GM19468 (cell line): Measurements from ENCODE around the gene PHC2.

Experiments
- ATAC-seq: cut with Tn5 transposase; IDR thresholded peaks from one replicate; pipeline ENCODE4 v1.9.1; 2021; ENCODE audit warnings: mild to moderate bottlenecking, moderate library complexity, moderate number of reproducible peaks; ENCODE audit not compliant: unreplicated experiment; ENCODE audit errors: extremely low read depth

PHC2 gene

DNA sequence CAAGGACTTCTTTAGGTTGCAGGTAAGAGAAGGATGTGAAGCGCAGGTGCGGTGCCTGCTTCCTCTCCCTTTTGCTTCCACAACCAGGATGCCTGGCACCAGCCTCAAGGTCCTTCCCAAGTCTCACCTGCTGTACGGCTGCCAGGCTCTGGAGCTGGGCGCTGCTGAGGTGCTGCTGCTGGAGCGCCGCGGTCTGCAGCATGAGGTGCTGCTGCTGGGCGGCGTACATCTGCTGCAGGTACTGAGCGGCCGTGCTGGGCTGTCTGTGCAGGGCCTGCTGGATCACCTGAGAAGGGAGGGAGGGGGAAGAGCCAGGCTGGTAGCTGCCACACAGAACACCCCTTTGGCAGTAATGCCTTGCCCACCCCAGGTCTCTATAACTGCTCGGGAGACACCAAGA lies 58.7 kb downstream of the PHC2 start:
- ATAC-seq: no peak

DNA sequence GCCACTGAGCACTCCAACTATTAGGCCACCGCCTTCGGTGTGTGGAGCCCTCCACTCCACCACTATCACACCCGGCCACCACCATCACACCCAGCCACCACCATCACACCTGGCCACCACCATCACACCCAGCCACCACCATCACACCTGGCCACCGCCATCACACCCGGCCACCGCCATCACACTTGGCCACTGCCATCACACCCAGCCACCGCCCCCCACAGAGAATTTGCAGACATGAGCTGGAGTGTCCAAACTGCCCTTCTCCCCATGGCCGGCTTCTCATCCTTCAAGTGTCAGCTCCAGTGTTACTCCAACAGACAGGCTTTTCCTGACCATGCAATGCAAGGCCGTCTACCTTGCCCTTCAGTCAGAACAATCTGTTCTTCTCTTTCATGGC lies 59.6 kb downstream of the PHC2 start:
- ATAC-seq: no peak

DNA sequence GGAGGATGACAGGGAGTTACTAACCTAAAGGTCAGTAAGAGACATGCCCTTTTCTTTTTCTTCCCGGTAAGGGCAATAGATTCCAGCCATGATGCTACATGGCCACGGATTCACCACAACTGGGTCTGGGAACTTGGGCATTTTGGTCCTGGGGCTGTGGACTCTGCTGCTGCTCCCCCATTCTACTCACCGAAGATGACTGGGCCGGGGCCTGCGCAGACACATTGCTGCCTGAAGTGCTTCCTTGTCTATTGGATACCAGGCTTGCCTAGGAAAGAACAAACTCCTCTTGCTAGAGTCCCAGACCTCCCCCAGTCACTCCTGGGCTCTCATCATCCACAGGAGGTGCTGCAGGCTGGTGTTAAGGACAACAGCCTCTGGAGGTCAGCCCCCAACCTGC lies 60.1 kb downstream of the PHC2 start:
- ATAC-seq: no peak

DNA sequence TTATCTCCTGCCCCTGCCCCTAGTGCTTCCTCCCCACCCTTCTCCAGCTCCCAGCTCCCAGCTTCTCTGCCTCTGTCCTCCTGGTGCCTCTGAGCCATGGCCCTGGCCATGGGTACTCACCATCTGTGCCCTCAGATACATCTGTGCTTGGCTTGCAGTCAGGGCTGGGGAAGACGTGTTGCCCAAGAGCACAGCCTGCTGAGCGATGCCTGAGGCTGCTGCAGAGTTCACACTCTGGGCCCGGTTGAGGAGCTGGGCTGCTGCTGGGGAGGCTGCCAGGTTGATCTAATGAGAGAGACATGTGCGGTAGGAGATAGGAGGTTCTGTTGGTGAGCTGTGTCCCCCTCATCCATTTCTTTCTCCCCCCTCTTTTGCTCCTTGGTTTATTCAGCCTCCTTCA lies 60.6 kb downstream of the PHC2 start:
- ATAC-seq: no peak

DNA sequence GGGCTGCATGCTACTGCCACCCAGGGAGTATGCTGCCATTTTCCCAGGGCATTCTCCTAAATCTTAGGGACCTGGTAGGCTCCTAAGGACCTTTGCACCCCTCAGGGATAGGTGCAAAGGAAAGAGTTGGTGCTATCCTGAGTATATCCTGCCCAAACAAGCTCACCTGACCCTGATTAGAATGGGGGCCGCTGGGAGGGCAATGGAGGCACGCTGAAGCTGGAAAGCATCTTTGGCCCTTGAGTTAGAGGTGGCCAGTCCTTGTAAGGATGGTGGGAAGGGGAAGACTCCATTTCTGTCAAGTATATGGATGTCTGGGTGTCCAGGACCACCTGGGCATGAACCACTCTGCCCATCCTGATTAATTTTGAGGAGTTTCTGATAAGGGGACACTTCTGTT lies 61.1 kb downstream of the PHC2 start:
- no peak for ATAC-seq

DNA sequence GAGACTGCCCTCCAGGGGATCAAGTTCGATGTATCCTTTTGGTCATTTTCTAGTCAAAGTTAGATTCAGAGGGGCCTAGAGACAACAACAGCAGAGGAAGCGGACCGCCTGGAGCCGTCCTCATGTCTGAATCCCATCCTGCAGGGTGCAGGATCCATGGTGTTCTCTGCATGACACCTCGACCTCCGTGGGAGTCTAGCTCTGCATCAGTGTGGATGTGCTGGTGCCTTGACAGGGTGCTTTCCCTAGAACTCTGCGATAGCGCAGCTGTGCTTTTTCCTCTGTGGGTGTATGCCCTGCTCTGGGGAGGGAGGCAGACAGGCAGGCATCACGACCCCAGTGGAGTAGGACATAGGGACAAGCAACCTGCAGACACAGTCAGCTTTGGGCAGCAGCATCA lies 61.8 kb downstream of the PHC2 start:
- ATAC-seq: no peak

DNA sequence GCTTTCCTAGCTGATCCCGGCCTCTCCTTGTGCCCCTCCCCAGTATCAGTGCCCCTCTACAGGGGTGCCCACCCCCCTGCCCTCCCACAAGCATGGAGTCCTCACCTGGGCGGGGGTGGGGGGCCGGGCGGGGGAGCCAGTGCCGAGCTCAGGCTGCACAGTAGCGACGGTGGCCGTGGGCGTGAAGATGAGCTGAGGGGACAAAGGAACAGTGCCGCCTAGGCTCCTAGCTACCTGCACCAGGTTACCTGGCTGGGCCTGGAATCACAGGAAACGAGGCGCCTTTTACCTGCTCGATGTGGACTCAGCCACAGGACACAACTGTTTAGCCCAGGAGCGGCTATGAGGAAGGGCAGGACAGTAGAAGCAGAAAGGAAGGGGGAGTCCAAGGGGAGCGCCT lies 62.5 kb downstream of the PHC2 start:
- ATAC-seq: no peak

DNA sequence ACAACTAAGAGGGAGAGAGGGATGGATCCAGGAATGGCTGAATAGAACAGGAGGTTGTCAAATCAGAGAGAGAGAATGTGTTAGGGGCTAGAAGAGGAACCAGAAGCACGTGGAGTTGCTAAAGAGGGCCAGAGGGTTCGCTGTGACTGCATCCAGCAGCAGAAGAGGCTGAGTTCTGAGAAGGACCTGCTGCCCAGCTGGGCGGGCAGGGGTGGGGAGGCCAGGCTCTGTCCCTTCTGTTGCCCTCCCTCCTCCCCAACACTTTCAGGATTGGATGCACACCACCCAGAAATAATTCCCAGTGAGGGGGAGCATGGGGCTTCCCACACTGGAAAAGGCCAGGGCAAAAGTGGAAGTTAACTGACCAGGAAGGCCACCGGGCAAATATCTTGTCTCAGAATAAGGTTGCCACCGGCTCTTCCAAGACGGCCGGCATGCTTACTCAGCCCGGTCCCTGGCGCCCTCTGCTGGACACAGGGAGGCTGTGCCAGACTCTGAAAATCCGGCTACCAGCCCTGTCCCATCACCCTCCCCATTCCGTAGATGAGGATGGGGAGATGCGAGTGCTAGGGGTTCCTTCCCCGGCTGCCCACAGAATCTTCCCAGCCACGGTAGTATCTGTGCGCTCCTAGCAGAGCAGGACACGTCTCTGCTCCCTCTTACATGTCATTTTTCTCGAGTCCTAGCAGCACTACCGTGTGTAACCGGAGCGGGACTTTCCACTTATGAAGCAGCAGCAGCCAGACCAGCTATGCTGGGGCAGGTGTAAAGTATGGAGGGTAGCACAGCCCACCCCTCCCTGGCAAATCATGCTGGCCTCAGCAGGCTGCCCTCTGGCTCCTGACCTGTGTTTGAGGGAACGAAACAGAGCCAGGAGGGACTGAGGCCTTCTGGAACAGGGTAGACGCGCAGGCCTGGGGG lies 63.1 kb downstream of the PHC2 start:
- ATAC-seq: no peak

DNA sequence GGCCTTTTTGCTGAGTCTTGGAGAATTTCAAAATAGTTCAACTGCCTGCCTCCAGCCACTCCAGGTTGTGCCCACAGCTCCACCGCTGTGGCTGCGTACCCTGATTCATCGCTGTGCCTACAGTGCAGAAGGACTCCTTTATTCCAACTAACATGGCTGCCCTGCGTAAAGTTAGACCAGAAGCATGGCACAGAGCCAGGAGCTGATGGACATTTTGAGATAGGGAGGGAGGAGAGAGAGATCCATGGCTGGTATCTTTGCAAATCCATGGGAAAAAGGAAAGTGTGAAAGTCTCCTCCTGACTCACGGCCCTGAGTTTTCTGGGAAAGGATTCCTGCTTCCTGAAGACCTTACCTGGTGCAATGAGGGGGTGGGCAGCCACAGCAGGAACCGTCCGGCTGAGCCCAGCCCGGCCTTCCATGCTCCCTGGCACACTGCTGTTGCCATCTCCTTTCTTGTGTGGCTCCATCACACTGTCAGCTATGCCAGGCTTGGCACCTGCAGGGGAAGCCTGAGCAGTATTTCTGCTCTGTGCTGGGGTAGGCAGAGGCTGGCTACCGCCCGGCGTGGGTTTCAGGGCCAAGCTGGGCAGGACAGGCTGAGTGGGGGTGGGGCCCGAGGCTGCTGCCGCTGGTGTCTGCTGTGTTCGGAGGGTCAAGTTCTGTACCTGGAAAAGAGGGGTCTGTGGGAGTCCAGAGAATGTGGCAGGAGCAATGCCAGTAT lies 64.0 kb downstream of the PHC2 start:
- ATAC-seq: no peak

DNA sequence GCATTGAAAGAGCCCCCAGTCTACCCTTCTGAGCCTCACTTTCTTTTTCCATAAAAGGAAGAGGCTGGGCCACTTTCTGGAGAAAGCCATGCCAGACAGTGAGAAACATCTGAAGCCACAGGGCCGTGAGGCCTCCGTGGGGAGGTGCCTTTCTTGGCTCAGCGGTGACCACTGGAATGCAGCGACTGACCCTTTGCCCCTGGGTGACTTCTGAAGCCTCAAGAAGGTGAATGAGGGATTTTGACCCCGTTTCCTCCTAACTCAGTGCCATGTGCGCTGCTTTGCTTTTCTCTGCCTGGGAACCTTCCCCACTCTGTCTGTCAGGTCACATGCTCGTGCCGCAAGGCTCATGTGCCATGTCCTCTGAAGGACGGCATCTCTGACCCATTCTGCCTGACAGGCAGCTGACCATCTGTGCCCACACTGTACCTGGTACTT lies 65.3 kb downstream of the PHC2 start:
- no peak for ATAC-seq

DNA sequence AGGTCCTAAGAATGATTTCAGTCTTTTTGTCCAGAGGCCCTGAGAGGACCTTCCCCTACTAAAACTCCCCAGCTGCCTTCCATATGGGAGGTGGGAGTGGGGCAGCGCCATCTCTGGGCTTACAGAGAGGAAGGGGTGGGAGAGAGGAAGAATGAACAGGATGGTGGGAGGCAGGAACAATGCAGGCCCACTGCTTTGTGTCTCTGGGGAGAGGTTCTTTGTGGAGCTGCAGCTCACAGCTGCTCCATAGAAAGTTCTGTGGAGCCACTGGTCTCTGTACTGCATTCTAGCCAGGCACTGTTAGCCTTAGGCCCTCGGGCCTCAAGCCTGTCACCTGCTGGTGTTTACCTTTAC lies 66.4 kb downstream of the PHC2 start:
- ATAC-seq: no peak

DNA sequence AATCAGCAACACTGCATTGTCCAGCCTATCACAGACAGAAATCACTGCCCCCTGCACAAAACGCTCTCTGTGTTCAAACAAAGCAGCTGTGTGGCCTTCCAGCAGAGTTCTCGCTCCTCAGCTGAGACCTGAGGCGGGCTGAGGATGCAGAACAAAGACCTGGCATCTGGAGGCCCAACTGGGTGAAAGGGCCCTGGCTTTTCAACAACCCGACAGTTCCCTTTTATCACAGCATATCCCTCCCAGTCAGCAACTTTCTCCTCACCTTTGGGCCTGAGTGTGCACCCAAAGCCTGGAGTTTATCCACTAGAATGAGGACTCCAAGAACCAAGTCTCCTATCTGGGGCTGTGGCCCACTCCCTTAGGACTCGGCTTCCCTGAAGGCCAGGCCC lies 67.4 kb downstream of the PHC2 start:
- ATAC-seq: no peak

DNA sequence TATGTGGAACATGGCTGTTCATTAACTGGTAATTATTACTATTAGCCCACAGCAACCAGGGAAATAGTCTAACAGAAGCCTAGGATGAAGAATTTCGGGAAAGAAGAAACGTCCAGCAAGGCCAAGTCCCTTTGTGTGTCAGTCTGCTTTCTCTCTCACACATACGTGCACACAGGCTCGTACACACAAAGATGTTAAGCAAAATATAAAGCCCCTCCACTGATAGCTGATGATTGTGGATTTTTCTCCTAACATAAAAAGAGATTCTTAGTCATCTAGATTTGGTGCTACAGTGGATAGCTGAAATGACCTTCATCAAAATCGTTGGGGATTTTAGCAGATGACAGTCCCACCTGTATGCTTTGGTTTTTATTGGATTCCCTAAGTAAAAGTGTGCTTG lies 67.9 kb downstream of the PHC2 start:
- no peak for ATAC-seq

DNA sequence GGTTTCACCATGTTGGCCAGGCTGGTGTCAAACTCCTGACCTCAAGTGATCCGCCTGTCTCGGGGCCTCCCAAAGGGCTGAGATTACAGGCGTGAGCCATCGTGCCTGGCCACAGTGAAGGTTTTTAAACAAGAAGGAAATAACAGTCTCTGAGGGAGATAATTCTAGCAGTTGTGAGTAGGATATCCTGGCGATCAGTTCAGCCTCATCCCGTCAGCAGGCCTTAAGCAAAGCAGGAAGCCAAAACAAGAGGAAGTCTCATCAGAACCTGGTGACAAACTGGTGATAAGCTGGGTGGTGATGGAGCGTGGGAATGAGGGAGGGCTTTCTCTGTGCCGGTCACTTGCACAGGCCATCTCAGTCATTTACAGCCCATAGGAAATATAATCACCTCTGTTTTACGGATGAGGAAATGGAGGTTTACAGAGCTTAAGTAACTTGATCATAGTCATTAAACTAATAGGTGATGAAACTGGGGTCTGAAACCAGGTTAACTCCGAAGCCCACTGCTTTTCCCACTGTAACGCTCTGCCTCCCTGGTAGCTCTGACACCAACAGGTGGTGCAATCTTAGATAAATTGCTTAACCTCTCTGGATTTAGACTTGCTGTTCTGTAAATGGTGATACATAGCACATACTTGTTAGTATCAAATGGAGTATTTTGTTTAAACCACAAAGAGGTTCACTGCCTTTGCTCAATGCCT lies 69.2 kb downstream of the PHC2 start:
- ATAC-seq: no peak

DNA sequence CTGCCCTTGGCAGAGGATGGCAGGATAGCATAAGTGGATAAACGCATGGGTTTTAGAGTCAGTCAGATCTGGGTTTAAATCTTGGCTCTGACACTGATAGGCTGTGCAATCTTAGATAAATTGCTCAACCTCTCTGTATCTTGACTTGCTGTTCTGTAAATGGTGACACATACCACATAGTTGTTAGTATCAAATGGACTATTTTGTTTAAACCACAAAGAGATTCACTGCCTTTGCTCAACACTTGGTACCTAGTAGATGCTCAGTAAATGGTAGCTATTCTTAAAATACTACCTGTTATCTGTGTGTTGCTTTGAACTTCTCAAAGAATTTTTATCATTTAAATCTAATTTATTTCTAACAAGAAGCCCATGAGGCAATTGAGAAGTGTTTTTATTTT lies 70.5 kb downstream of the PHC2 start:
- ATAC-seq: no peak

DNA sequence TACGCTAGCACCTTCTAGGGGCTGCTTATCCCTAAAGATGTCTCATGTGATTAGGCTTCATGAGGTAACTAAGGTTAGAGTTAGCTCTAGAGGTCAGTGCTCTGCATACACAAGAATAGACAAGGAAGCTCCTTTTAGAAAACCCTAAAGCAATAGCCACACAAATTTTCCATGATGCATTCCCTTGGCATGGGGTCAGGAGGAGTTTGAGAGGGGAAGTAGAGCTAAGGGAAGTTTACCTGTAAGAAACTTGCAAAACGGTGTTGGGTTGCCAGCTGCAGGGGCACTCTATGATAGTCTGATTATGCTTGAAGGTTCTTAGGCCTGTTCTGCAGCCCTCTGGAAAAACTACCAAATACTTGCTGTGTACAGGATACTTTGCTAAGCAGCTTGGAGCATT lies 71.0 kb downstream of the PHC2 start:
- ATAC-seq: no peak

DNA sequence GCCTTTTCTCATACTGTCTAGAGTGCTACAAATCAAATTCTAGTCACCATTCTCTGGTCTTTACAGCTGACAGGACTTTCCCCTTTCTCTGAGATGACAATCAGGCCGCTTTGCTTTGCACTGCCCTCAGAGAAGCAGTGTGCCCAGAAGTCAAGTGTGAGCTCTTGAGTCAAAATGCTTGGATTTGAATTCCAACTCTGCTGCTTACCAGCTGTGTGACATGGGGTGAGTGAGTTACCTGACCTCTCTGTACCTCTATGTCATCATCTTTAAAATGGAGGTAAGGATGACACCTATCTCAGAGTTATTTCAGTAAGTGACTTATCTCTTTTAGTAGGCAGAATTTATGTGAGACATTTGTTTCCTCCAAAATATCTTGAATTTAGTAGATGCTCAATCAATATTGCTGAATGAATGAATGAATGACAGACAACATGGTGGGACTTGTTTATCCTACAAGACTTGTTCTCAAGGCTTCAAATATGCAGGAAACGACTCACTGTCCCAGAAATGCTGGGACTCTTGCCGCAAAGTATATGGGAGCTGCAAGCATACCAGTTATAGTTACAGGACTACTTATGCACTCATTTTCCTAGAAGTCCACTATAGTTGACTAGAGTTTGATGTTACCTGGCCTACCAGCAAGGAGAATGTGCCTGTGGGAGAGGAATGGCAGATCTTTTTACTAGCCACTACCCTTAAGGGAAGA lies 71.9 kb downstream of the PHC2 start:
- no peak for ATAC-seq

DNA sequence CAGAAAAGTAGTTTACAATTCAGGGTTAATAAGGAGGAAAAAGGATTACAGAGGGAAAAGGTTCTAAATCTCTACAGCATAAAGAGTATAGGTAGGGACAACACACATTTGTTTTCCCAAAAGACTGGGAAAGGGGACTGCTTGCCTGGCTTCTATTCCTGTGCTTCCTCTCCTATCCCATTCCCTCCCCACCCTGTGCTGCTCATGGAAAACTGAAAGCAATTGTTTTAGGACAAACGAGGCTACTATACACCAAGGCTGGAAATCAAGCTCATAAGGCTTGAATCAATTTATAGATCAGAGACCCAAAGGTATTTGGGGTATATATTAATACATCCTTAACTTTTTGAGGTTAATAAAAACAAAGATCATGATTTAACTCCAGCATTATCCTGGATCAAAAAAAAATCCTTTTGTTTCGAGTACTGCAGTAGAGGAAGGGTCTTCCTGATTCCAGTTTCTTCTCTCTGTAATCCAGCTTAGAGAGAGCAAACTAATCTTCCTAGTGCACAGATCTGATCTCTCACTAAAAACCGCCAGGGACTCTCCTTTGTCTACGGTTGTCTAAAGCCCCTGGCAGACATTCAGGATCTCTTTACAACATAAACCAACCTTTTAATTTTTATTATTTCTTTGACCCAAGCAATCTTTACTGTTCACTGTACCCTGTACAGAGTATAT lies 72.6 kb downstream of the PHC2 start:
- ATAC-seq: no peak

DNA sequence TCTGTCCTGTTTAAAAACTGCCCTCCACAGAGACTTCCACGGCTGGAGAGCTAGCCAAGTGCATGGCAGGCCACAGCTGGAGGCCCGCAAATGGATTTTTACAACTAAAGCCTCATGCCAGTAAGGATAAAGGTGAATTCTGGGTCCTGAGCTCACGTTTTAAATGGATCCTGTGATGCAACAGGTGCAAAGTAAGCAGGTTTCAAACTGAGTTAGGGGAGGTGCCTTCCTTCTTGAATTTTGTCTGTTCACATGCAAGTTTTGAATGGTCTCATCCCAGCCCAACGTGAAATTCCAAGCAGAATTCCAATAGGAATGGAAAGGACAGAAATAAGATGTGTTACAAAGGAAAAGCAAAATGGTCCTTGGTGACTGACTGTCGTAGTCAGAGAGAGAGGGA lies 73.8 kb downstream of the PHC2 start:
- no peak for ATAC-seq

DNA sequence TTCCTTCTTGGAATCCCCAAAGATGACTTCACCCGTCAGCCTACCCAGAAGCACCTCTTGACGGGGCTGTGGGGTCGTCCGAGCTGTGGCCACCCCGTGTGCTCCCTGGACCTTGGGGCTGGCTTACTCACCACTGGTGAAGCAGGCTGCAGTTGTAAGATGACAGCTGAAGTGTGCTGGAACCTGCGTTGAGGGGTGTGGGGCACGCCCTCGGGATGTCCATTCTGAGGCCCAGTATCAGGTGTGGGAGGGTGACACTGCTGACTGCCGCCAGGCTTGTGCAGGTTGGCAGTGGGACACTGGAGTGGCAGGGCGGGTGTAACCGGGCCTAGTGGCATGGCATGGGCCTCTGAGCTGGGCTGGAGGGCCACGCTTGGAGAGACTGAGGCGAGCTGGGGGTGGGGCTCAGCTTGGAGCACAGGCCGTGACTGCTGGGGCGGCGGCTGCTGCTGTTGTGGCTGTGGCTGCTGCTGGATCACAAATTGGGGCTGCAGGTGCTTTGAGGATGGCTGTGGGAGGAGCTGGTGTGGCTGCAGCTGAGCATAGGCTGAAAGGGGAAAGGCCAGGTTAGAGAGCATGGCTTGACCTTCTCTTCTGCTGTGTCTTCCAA lies 76.1 kb downstream of the PHC2 start:
- ATAC-seq: no peak
